D721Med (cell line): ENCODE data around the gene DNPEP.
A peak's percentile ranks its signal among the peaks of the same experiment; 100 is the strongest.

Source experiments
- DNase-seq: peaks from one replicate; pipeline ENCODE4 v3.0.0; 2011; ENCODE audit warnings: low spot score; ENCODE audit not compliant: insufficient read length
- FAIRE-seq: peaks from 2 replicates; lab custom pipeline; 2011; peaks lifted over from hg19 to GRCh38; lab: Jason Lieb, UNC
- TF ChIP-seq, protein P1 (sequence below): IDR thresholded peaks from 2 replicates; pipeline ENCODE4 v1.5.1; 2012; ENCODE audit warnings: mild to moderate bottlenecking, control low read depth; ENCODE audit not compliant: insufficient read depth; ENCODE audit errors: missing control alignments

DNPEP gene

DNA sequence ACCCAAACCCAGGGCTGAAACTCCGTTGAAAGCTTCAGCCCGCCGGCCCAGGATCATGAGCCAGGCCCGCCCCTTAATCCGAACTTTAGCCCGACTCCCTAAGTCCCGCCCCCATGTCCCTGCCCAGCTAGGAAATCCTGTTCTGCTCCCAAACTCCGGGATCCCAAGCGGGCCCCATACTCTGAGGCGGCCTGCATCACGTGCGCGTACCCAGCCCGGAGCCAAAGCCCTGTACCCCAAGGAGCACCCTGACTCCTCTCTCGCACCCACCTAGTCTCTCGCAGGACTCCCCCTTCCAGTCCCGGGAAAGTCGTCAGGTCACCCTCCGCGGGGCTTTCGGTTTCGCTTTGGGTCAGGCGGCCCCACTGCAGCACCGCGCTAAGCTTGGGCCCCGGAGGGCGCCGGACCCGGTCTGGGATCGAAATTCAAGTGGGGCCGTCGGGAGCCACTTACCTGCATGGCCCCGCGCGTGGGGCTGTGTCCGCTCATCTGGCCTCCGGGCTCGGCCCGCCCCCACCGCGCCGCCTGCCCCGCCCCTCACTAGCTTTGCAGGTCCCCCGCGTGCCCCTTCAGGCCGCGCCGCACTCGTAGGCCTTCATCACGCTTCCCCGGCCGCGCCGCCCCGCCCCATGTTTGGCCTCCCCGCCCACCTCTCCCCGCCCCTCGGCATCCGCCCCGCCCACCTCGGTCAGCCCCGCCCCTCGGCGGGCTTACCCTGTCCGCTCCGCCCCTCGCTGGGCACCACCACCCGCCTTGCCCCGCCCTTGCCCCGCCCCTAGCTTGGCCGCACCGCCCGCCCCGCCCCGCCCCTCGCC, at the start of gene DNPEP:
Gene DNPEP (minus strand): TSS at position 607 of the 815 bp plus-strand sequence. CDS start 118 bp downstream, at position 489.
- FAIRE-seq (no peak), DNase-seq (peak; percentile 54)
- TF ChIP-seq, protein P1, sequence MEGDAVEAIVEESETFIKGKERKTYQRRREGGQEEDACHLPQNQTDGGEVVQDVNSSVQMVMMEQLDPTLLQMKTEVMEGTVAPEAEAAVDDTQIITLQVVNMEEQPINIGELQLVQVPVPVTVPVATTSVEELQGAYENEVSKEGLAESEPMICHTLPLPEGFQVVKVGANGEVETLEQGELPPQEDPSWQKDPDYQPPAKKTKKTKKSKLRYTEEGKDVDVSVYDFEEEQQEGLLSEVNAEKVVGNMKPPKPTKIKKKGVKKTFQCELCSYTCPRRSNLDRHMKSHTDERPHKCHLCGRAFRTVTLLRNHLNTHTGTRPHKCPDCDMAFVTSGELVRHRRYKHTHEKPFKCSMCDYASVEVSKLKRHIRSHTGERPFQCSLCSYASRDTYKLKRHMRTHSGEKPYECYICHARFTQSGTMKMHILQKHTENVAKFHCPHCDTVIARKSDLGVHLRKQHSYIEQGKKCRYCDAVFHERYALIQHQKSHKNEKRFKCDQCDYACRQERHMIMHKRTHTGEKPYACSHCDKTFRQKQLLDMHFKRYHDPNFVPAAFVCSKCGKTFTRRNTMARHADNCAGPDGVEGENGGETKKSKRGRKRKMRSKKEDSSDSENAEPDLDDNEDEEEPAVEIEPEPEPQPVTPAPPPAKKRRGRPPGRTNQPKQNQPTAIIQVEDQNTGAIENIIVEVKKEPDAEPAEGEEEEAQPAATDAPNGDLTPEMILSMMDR = no peak

DNA sequence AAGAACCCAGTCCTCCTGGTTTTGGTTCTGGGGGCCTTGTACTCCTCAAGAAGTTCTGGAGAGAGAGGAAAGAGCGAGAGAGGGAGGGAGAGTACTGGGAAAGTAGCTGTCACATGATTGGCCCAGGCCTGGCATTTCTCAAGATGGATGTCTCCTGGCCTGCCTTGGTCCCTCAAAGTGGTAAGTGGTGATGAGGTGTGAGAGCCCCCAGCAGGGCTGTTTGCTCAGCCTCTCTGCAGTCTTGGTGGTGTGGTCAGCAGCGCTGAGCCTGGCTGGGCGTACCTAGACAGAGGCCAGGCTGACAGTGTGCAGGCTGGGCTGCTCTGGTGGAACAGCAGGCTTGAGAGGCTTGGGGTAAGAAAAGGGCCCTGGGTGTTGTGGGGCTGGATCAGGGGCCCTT, 49.4 kb upstream of the DNPEP start:
- TF ChIP-seq, protein P1 = no peak
- DNase-seq (no peak), FAIRE-seq (no peak)

DNA sequence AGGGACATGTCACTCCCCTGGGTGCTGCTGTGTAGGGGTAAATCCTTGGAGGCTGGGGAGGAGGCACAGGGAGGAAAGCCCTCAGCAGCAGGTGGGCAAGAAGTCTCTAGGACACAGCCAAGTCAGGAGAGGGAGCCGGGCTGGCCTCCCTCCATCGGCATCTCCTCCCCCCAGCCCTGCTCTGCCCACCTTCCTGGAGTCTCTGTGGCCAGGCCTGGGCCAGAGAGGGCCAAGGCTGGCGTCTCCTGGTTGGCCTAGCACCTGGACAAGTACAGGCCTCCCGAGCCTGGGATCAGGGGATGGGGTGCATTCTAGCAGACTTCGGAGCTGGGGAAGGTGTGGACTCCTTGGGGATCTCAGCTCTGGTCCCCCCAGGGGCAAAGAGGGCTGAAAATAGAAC, 48.8 kb upstream of the DNPEP start:
- DNase-seq (no peak), FAIRE-seq (no peak)
- TF ChIP-seq, protein P1 = no peak

DNA sequence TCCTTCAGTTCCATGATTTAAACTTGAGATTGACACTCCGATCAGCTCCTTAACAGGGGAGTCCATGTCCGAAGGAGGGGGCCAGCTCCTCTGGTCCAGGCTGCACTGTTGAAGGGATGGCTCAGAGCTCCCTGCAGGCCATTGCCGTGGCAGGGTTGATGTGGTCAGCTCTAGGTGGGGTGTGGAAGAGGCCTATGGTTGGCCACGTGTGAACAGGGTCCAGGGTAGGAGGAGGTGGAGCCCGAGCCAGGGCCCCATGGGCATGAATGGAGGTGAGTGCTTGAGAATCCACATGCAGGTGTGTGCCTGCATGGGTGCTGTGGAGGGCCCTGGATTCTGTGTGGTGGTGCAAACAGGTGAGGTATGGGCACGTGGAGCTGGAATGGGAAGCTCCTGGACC, 48.0 kb upstream of the DNPEP start:
- FAIRE-seq = no peak
- no peak for DNase-seq
- TF ChIP-seq, protein P1 = no peak

DNA sequence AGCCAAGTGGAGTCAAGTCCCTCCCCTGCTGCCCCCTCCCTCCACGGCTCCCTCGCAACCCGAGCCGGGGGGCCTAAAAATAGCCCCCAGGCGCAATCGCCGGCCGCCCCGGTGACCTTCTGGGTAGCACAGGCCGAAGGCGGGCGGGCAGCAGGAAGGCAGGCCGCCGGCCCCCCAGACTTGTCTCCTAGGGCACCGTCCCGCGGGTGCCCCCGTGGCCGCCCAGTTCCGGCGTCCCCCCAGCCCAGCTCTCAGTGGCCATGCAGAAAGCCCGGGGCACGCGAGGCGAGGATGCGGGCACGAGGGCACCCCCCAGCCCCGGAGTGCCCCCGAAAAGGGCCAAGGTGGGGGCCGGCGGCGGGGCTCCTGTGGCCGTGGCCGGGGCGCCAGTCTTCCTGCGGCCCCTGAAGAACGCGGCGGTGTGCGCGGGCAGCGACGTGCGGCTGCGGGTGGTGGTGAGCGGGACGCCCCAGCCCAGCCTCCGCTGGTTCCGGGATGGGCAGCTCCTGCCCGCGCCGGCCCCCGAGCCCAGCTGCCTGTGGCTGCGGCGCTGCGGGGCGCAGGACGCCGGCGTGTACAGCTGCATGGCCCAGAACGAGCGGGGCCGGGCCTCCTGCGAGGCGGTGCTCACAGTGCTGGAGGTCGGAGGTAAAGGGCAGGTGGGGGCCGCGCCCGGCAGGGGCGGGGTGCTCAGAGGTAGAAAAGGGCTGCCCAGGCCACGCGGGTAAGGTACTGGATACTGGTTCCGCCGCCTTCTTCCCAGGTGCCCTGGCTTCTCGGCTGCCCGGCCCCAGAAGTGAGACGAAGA, 47.2 kb upstream of the DNPEP start, which contains the start of gene SPEG:
Gene SPEG (plus strand): TSS at position 126 of the 808 bp plus-strand sequence. CDS start 135 bp downstream, at position 261.
- DNase-seq (no peak), FAIRE-seq (no peak)
- TF ChIP-seq, protein P1 = no peak

DNA sequence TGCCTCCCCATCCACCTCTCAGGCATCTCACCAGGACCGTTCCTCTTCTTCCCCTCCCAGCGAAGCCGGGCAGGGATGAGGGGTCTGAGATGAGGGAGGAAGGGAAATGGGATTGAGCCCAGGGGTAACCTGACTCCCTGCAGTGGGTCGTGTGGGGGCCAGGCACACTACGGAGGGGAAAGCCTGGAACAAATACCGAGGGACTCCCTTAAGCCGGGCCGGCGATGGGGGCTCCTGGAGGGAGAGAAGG, 46.7 kb upstream of the DNPEP start:
- FAIRE-seq (no peak), DNase-seq (no peak)
- TF ChIP-seq, protein P1 = no peak
